ENCODE results near the gene MYADML2.

DNA sequence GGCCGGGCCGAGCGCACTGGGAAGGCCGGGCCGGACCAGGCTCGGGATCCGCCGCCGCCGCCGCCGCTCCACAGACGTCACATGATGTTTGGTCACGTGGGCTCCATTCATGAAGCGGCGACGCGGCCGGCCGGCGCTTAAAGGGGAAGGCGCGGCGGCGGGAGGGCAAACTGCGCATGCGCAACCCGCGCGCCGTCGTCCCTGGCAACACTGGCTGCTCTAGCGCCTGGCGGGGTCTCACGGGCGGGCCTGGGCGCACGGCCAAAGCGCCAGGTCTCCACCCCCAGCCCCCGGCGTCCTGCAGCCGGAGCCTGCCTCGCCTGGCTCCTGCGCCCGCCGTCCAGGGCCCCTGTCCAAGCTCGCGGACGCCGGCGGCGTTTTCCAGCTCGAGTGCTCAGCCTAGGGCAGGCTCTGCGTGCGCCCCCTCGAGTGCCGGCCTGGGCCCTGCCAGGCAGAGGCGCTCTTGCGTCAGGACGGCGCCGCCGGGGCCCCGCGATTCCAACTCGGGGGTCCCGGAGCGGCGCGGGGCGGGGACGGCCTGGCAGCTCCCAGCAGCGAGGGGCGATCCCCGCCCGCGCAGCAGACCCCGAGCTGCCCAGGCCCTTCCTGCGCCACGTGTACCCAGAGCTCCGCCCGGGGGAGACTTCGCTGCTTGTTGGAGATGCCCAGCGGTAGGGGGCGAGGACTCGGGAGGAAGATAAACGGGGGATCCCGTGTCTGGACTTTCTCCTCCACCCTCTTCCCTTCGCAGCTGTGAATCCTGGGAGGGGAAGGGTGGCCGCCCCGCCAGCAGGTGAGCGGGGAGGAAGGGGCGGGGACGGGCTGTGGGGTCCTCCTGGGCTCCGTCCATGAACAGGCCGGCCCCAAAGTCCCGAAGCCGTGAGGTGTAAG, 19.1 kb downstream of the MYADML2 start, which contains the start of gene MAFG:
- TF ChIP-seq, protein P1, sequence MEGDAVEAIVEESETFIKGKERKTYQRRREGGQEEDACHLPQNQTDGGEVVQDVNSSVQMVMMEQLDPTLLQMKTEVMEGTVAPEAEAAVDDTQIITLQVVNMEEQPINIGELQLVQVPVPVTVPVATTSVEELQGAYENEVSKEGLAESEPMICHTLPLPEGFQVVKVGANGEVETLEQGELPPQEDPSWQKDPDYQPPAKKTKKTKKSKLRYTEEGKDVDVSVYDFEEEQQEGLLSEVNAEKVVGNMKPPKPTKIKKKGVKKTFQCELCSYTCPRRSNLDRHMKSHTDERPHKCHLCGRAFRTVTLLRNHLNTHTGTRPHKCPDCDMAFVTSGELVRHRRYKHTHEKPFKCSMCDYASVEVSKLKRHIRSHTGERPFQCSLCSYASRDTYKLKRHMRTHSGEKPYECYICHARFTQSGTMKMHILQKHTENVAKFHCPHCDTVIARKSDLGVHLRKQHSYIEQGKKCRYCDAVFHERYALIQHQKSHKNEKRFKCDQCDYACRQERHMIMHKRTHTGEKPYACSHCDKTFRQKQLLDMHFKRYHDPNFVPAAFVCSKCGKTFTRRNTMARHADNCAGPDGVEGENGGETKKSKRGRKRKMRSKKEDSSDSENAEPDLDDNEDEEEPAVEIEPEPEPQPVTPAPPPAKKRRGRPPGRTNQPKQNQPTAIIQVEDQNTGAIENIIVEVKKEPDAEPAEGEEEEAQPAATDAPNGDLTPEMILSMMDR (conservative IDR thresholded peaks at IDR 0.05) = no peak; the same call in 1 of the 2 replicates
- TF ChIP-seq EZH2 (IDR thresholded peaks at IDR 0.05; ENCODE audit: low read depth) = no peak

Data from PC-9 (cell line).